GM19239 (cell line): Measurements from ENCODE around the gene VWA3B.
"Not testable (repeated sequence)": the region's sequence is repeated elsewhere in the genome, so short reads cannot be mapped to it uniquely, and the experiment has no call there.

Experiments
- DNase-seq: peaks from one replicate; pipeline ENCODE4 v3.0.0; 2011; ENCODE audit warnings: low spot score; ENCODE audit not compliant: insufficient read length
- FAIRE-seq: peaks from 2 replicates; lab custom pipeline; 2011; peaks lifted over from hg19 to GRCh38; lab: Jason Lieb, UNC

Gene VWA3B

DNA sequence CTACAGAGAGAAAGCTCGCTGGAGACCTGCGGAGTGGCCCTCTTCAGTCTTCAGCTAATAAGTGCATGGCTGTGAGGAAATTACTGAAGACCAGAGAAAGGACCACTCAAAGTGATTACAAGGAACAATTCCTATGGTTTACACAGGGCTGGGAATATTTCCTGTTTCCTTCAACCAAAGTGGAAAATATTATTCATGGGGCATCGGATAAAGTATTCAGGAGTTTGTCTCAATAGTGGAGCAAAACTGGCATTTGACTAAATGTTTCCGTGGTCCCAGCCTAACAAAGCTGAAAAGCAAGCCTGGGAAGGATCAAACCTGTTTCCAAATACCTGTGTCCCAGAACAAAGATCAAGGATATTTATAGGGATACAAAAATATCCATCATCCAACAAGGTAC lies 227.3 kb downstream of the VWA3B start:
- FAIRE-seq (no peak), DNase-seq (no peak)

DNA sequence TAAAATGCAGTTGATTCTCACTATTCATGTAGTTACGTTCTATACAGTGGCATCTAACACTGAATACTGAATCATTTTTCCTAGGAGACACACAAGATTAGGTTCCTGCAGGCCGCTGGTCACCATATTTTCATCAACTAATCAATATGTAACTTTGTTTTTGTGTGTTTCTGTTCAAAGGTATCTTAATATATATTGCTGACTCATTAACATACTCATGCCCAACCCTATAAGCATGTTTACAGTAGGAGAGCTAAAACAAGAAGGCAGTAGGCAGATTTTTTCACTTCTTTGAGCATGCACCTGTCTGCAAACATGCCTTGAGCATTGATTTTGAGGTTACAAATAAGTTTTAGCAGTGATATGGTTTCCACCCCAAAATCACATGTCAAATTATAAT lies 229.0 kb downstream of the VWA3B start:
- no peak for FAIRE-seq
- DNase-seq = no peak

DNA sequence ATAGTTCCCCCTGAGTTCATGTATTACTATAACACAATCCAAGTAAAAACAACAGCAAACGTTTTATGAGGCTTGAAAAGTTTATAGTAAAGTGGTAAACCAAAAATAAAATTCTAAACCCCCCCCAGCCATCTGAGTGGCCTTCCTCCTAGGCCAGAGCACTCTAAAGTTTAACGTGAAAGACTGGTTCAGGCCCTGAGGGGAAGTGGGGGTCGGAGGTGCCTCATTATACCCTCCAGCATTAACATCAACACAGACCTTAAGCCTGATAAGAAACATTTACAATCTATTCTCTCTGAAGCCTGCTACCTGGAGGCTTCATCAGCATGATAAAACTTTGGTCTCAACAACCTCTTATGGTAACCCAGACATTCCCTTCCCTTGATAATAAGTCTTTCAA lies 230.2 kb downstream of the VWA3B start:
- FAIRE-seq (no peak), DNase-seq (no peak)

DNA sequence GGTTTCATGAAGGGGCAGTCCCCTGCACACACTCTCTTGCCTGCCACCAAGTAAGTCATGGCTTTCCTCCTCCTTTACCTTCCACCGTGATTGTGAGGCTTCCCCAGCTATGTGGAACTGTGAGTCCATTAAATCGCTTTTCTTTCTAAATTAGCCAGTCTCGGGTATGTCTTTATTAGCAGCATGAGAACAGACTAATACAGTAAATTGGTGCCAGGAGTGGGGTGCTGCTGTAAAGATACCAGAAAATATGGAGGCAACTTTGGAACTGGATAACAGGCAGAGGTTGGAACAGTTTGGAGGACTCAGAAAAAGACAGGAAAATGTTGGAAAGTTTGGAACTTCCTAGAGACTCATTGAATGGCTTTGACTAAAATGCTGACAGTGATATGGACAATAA lies 233.2 kb downstream of the VWA3B start:
- DNase-seq, FAIRE-seq: not testable (repeated sequence)

DNA sequence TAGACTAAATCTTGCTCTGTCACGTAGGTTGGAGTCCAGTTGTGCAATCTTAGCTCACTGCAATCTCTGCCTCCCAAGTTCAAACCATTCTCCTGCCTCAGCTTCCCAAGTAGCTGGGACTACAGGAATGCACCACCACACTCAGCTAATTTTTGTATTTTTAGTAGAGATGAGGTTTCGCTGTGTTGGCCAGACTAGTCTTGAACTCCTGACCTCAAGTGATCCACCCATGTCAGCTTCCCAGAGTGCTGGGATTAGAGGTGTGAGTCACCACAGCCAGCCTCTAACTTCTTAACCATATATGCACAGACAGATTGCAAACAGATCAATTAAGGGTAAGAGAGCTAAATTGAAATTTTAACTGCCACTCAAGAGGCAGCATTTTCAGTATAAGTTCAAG lies 237.2 kb downstream of the VWA3B start:
- DNase-seq (no peak), FAIRE-seq (no peak)

DNA sequence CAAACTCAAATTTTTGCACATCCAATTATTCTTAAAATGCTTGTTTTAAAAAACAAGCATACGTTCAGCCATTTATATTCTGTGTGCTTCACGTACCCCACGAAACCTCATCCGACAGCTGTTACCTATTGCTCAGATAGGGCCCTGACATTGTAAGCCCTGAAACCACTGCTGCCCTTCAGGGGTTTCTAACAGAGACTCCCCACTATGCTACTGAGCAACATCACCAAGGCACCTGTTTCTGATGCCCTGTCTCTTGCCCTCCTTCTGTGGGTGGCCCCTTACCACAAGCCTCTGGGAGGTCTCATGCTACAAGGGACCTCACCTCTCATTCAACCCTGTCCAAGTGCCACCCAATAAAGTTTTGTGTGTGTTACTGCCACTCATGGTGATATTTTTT lies 240.8 kb downstream of the VWA3B start:
- no peak for FAIRE-seq

DNA sequence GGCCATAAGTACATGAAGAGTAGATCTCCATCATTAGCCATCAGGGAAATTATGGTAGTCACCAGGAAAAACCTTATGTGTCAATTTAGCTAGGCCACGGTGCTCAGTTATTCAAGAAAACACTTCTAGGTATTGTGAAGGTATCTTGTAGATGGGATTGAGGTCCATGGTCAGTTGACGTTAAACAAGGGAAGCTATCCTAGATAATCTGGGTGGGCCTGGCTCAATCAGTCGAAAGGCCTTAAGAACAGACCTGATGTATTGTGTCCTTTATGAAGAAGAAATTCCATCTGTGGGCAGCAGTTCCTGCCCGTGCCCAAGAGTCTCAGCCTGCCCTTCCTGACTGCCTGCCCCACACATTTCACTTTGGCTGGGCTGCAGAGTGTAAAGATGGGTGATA lies 242.6 kb downstream of the VWA3B start:
- DNase-seq = no peak
- FAIRE-seq = no peak

More for the DNA sequence above, 240.8 kb downstream of the VWA3B start:
- no peak for DNase-seq

DNA sequence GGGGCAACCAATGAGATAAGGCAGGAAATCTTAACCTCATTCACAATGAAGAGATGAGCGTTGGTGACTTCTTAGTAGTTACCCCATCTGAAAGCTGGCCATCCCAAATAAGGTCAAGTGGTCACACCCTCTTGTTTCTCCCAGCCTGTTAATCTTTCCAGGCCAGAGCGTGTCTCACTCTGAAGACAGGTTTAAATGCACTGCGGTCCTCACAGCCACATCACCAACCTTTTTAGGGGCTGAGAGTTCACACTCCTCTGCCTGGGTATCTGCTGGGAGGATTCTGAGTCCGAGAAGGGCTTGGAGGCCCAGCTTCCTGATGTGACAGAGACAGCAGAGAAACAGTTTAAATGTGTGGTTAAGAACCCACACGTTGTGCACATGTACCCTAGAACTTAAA lies 246.0 kb downstream of the VWA3B start:
- no peak for DNase-seq
- FAIRE-seq = no peak

DNA sequence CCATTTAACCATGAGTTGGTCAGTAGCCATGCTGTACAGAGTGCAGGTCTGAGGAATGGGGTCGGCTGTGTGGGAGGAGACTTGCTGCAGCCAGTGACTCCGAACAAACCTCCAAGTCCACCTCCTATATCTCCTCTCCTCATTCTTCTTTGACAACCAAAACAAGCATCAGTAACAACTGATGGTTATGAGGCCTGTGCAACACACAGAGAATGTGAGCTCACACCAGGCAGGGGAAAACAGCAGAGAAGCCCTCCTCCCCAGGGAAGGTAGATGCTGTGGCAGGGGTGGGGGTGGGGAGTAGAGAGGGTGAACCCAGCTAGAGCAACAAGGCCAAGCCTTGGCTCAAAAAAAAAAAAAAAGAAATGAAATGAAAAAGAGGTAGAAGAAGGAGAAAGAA lies 247.0 kb downstream of the VWA3B start:
- FAIRE-seq (no peak), DNase-seq (no peak)

DNA sequence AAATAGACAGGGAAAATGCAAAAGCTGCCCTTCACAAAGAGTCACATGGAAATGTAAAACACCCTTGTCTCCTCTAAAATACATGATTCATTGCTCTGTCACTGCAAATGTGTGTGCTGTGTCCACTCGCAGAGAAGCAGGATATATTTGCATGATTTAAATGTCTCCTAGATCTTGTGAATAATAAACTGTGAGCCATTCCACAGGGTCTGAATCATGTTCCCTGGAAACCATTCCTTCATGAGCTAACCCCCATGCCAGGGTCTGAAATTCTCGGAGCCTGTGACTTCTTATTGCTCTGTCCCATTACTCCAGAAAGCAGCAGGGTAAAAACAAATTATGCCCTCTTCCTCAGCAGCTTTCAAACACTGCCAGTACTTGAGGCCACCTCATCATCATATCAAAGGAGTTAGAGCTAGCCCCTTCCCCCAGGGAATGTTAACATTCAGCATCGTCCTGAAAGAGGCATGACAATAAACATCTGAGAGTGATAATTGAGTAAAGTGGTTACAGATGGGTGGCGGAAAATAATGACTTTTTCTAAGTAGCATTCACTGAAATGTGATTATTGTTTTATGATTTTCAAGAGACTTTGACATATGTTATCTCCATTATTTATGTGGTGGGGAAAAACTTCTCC lies 247.6 kb downstream of the VWA3B start:
- DNase-seq (no peak), FAIRE-seq (no peak)

DNA sequence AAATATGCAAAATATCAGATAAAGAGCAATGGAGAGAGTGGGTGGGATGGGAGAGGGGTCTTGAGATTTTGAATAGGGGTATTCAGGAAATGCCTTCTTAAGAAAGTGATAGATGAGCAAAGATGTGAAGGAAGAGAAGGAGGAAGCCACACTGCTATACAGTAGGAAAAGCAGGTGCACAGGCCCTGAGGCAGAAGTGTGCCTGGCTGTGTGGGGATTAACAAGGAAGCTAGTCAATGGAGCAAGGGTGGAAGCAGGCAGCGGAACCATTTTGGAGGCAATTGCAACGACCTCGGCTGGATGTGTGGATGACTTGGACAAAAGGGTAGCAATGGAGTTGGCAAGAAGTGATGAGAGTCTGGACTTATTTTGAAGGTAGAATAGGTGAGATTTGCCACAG lies 248.3 kb downstream of the VWA3B start:
- DNase-seq (no peak), FAIRE-seq (no peak)

DNA sequence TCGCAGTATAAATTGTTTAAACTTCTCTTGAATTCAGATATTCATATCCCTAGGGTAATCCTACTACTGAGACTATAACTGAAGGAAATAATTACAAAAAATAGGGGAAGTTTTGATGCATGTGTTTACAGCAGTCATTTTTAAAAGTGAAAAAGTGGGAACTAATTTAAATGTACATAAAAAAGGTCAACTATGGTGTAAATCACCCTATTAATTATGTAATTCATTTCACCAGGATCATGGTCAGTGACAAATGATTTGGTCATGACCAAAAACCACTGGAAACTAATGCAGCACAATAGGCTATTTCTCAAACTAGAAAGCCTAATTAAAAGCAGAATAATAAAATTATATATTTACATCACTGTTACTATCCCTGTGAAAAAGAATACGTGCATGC lies 254.3 kb downstream of the VWA3B start:
- FAIRE-seq (no peak), DNase-seq (no peak)

DNA sequence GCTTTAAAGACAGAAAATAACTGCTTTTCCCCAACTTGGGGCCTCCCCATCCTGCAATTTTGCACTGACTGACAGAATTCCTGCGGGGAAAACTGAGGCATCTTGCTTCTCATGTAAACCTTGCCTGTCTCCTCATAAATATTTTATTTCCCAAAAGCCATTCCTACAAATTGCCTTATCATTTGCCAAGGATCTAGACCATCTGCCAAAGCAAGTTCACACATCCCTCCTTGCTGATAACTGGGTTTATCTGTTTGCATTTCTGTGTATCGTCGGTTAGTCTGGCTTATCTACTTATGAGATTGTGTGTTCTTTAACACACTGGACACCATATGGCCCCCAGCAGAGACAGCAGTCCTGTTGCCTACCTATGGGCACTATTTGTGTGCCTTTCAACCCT lies 256.3 kb downstream of the VWA3B start:
- FAIRE-seq (no peak), DNase-seq (no peak)

DNA sequence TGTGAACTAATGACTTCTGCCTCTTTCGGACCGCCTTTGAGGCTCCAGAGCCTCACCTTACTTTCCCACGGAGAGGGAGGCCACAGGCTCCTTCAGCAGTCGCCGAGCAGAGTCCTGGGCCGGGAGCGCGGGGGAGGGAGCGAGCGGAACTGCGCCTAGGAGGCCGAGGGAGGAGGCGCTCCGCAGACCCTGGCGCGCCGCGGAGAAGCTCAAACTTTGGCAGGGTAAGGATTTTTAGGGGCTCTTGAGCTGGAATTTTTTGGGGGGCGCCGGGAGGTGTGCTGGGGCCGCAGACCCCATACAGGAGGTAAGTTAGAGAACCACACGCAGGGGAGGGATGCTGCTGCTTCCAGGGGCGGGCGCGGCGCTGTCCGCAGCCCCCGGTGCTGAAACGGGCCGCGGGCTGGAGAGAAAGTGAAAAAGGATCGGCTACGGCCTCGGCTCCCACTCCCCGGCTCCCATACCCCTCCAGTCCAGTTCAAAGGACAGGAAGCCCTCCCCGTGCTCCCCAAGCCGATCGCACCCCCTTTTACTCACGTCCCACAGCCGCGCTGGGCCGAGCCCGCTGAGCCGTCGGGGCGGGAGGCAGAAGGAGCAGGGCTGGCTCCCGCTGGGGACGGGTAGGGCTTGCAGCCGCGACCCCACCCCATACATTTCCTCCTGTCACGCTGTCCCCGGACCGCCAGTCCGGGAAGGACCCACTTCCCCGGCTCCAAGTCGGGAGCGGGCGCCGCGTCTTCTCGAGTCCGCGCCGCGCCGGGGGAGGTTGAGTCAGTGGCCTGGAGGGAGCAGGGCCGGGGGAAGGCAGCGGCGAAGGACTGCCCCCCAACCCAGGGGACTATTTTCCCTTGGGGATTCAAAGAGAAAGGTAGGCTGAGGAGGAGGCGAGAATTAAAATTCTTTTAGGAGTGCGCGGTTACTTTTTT lies 259.6 kb downstream of the VWA3B start, which contains the start of gene CNGA3:
Gene CNGA3, plus strand, starts transcription at position 146 of the 926 bp plus-strand sequence. CDS start 23,520 bp downstream, outside the sequence.
- FAIRE-seq = no peak
- DNase-seq = no peak

DNA sequence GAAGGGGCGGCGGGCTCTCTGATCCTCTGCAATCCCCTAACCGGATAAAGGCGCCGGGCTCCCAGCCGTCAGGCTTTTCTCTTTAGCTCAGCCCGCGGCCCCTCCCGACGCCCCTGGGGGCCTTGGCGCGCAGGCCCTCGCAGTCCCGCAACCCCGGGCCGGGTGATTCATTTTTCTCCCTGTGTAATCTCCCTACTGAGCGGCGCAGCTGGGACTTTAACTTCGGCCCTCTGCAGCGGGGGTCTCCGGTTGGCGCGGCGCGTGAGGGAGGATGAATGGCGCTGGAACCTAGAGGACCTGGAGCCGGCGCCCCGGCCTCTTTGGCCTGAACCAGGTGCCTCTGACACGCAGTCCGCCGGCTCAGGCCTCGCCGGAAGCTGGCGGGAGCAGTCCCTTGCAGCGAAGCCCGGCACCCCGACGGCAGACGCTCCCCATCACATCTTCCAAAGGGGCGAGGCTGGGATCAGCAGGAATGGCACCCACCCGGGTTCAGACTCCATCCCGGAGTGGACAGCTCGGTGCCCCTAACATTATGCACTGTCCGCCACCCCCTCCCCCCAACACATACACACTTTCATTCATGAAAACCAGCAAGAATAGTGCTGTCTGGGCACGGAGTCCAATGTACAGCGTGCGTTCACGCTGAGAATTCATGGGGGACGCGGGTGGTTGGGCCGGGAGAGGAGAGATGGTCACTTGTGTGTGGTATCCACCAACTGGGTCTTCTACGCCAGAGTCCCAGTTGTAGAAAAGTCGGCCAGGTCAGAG lies 260.5 kb downstream of the VWA3B start:
- no peak for DNase-seq
- FAIRE-seq = no peak

DNA sequence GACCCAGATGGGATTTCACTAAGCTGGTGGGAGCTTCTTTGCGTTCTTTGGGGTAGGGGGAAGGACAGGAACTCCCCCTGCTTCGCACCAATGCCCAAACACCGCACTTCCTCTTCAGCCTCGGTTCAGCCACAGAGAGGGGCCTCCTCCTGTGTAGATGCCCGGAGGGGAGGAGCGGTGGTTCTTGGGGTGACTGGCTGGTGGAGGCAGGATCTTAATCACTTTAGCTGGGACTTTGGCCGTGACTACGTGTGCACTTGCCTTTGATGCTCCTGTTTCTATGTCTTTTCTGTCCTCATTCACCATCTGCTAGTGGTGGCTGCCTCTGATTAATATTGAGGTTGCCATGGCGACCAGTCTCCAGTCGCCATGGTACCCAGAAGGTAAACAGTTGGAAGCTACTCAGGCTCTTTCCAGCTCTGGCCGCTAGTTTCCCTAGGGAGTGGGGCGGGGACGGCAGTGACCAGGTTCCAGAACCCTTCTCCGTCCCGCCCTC lies 261.1 kb downstream of the VWA3B start:
- no peak for DNase-seq
- no peak for FAIRE-seq

DNA sequence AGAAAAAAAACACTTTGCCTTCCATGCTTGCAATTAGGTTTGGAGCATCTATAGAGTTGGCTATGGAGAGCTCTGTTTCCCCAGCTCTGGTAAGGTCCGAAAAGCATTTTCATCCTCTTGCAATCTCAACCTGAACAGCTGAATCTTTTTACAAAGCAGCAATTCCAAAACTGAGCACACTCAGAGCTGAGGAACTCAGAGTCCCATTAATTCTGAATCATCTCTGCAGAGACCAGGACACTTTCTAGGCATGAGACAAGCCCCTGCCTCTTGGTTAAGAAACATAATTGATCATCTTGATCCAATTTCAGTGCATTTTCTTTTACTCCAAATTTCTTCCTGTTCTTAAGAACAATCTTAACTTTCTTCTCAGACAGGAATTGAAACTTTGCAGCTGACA lies 263.4 kb downstream of the VWA3B start:
- no peak for FAIRE-seq

DNA sequence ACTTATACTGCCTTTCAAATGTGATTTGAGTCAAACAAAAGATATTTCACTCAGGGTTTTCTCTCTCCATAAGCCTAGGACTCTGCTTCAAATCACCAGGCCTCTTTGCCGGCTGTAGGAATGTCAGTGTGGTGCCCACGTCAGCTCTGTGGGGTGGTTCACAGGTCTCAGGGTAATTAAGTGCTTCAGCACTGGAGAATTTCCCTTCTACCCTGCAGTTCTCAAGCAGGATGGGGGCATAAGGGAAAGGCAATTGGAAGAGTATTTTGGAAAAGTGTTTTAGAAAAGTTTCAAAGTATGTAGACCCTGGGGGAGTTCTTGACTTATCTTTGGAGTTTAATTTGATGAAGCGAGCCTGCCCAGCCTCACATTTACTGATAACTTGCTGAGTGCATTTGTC lies 268.9 kb downstream of the VWA3B start:
- DNase-seq (no peak), FAIRE-seq (no peak)

More for the DNA sequence above, 263.4 kb downstream of the VWA3B start:
- no peak for DNase-seq

DNA sequence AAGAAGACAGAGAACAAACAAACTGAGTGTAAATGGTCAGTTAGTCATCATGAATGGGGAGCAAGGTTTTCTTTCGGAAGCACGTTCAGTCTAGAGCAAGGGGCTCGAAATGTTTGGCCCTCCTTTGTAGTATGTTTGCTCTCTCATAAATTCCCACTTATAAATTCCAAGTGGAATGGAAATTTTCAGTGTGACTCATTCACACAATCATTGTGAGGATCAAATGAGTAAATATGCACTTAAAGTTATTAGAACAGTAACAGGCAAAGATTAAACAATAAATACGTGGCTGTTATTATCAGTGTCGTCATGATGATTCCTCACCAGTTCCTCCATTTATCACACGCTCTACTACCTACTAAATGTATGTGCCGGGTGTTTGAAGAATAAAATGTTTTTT lies 269.8 kb downstream of the VWA3B start:
- DNase-seq (no peak), FAIRE-seq (no peak)

DNA sequence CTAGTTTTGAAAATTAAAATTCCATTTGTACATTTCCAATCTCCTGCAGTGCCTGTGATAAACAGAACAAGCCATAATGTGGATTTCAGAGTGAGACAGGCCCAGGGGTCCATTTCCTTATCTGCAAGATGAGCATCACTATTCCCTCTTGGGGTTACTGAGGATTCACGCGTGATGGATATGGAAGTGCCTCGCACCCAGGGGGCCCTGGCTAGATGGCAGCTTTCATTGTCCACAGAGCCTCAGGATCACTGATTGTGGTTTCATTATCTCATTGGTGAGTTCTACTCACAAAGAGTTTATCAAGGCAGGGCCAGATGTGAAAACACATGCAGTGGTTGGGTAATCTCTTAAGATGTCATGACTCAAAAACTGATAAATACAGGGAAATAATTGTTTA lies 270.9 kb downstream of the VWA3B start:
- FAIRE-seq (no peak), DNase-seq (no peak)

DNA sequence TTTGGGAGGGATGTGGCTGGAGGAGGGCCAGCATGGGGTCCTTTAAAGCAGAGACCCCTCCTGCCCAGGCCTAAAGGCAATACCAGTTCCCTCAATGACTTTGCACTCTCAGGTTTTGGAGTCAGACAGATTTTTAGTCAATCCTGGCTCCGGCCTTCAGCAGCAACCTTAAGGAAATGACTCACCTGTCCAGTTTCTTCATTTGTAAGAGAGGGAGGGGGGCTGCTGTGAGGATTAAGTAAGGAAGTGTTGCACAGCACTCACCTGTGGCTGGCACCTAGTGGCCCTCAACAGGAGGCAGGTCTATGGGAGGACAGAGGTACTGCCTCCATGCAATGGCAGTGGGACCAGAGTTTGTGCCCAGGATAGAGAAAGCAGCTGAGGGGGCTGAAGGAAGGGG lies 273.0 kb downstream of the VWA3B start:
- FAIRE-seq (no peak), DNase-seq (no peak)
